ENCODE data around the gene CCDC110. TPM values are rescaled to one million over a fixed set of nuclear protein-coding genes. Genes with fewer than 3 reads are reported as not detected.

CCDC110 gene
- total RNA-seq, 3 donors from 2014 or later = 0.69 to 5.4 (median 1.8) TPM

DNA sequence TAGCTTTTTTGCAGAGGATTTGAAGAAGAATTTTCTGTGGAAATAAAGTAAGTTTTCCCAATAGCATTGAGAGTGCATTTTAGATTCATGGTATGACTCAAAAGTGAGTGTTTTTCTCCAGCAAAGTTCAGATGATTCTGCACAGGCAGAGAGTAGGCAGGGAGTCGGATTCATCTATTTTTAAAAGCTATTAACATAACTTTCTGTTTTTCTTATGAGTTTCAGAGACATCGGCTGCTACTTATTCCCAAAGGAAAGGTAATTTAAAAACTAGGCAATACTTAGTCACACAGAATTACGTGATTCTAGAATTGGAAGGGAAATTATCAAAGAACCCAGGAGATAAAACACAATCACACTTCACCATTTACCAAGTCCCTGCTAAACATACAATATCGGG lies 4.4 kb downstream of the CCDC110 start:
- Histone ChIP-seq H3K4me1 (ENCODE audit: low read depth) (no peaks in the 10 kb centered on the region), H3K4me3 (no peak overlapping the region), H3K9me3 (no peaks in the 10 kb centered on the region), H3K36me3 (ENCODE audit: low read depth) (no peaks in the 10 kb centered on the region)
- ATAC-seq = no peak
- TF ChIP-seq, protein P1, sequence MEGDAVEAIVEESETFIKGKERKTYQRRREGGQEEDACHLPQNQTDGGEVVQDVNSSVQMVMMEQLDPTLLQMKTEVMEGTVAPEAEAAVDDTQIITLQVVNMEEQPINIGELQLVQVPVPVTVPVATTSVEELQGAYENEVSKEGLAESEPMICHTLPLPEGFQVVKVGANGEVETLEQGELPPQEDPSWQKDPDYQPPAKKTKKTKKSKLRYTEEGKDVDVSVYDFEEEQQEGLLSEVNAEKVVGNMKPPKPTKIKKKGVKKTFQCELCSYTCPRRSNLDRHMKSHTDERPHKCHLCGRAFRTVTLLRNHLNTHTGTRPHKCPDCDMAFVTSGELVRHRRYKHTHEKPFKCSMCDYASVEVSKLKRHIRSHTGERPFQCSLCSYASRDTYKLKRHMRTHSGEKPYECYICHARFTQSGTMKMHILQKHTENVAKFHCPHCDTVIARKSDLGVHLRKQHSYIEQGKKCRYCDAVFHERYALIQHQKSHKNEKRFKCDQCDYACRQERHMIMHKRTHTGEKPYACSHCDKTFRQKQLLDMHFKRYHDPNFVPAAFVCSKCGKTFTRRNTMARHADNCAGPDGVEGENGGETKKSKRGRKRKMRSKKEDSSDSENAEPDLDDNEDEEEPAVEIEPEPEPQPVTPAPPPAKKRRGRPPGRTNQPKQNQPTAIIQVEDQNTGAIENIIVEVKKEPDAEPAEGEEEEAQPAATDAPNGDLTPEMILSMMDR (IDR thresholded peaks at IDR 0.05) = no peak
- intact Hi-C loops (cut with DNase I, micrococcal nuclease) = no loop called here
- no peak for DNase-seq

GRCh38 chr4:185465707-185466106 lies 5.8 kb downstream of the CCDC110 start:
- TF ChIP-seq, protein P1 (IDR thresholded peaks at IDR 0.05) = no peak
- ATAC-seq (no peak), DNase-seq (no peak)
- no peak overlapping the region for H3K4me3 ChIP-seq
- H3K4me1 ChIP-seq (ENCODE audit: low read depth) = no peaks in the 10 kb centered on the region
- no peaks in the 10 kb centered on the region for H3K36me3 ChIP-seq (ENCODE audit: low read depth)
- H3K9me3 ChIP-seq = no peaks in the 10 kb centered on the region
- intact Hi-C loops (cut with DNase I, micrococcal nuclease) = no loop called here

DNA sequence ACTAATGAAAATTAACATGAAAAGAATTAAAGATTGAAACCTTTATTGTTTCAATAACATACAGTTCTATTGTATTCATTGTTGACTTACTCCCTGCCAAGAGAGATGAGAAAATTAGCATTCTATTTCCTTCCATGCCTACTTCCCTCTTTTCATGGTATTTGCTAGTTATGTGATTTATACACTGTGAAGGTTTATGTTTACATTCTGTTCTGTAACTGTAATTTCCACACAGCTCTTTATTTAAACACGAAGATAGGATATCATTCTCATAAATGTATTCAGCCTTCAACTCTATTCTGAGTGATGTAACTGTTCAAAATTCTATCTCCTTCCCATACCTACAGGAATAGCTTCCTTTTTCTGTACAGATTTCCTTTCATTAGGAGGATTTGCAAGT lies 6.6 kb downstream of the CCDC110 start:
- intact Hi-C loops (cut with DNase I, micrococcal nuclease) = no loop called here
- no peak overlapping the region for H3K4me3 ChIP-seq
- no peaks in the 10 kb centered on the region for H3K36me3 ChIP-seq (ENCODE audit: low read depth)
- ATAC-seq (peak; percentile 31), DNase-seq (no peak)
- no peaks in the 10 kb centered on the region for H3K9me3 ChIP-seq
- H3K4me1 ChIP-seq (ENCODE audit: low read depth) = no peaks in the 10 kb centered on the region
- TF ChIP-seq, protein P1 (IDR thresholded peaks at IDR 0.05) = no peak

- Histone ChIP-seq H3K9me3 (no peaks in the 10 kb centered on the region), H3K4me3 (no peak overlapping the region), H3K4me1 (ENCODE audit: low read depth) (no peaks in the 10 kb centered on the region), H3K36me3 (ENCODE audit: low read depth) (no peaks in the 10 kb centered on the region)
- TF ChIP-seq, protein P1 (IDR thresholded peaks at IDR 0.05) = no peak
- no peak for DNase-seq
- ATAC-seq = no peak
- intact Hi-C loops (cut with DNase I, micrococcal nuclease) = no loop called here
Measured at GRCh38 chr4:185464183-185464582, 7.3 kb downstream of the CCDC110 start.

GRCh38 chr4:185463541-185463940 lies 8.0 kb downstream of the CCDC110 start:
- intact Hi-C loops (cut with DNase I, micrococcal nuclease) = no loop called here
- Histone ChIP-seq H3K36me3 (ENCODE audit: low read depth) (no peaks in the 10 kb centered on the region), H3K4me1 (ENCODE audit: low read depth) (no peaks in the 10 kb centered on the region), H3K4me3 (no peak overlapping the region), H3K9me3 (no peaks in the 10 kb centered on the region)
- ATAC-seq = no peak
- TF ChIP-seq, protein P1 (IDR thresholded peaks at IDR 0.05) = no peak
- DNase-seq = no peak

GRCh38 chr4:185461565-185461964 lies 10.0 kb downstream of the CCDC110 start:
- intact Hi-C loops (cut with DNase I, micrococcal nuclease) = no loop called here
- H3K36me3 ChIP-seq (ENCODE audit: low read depth) = no peaks in the 10 kb centered on the region

More at GRCh38 chr4:185461565-185461964, 10.0 kb downstream of the CCDC110 start:
- DNase-seq (no peak), ATAC-seq (no peak)
- H3K4me3 ChIP-seq = no peak overlapping the region
- no peaks in the 10 kb centered on the region for H3K4me1 ChIP-seq (ENCODE audit: low read depth)
- TF ChIP-seq, protein P1 (IDR thresholded peaks at IDR 0.05) = no peak
- no peaks in the 10 kb centered on the region for H3K9me3 ChIP-seq
